HepG2 (cell line): Measurements from ENCODE around the gene ATP6V1F. TPM values are rescaled to one million over a fixed set of nuclear protein-coding genes. Genes with fewer than 3 reads are reported as not detected.

Experiments
- ATAC-seq: fragments of 200-7000 bp; cut with Tn5 transposase; 3 replicates; pipeline ENCODE4 v1.9.1; 2020; ENCODE audit warnings: mild to moderate bottlenecking, moderate library complexity
- BruUV-seq: library from RNA; stranded (reverse); fragments of 400-500 nt; replicated peaks from 2 replicates; lab custom pipeline; 2021; lab: Mats Ljungman, UMichigan
- CTCF ChIA-PET: fragments of 300-600 bp; formaldehyde crosslinking; extraction: SDS; loops from one replicate; lab custom pipeline; 2021; ENCODE audit warnings: low total read pairs, inconsistent platforms, low intra/inter-chr PET ratio; lab: Yijun Ruan, JAX
- POLR2A ChIA-PET: fragments of 350-600 bp; sonication (Branson Sonifier 250); formaldehyde crosslinking; loops from one replicate; lab custom pipeline; 2020; ENCODE audit warnings: antibody characterized with exemption, inconsistent platforms; lab: Yijun Ruan, JAX
- DNase-seq: peaks from one replicate; pipeline ENCODE4 v3.0.0-alpha.2; 2015; ENCODE audit warnings: low spot score
- FAIRE-seq: peaks from 3 replicates; lab custom pipeline; 2011; peaks lifted over from hg19 to GRCh38; lab: Jason Lieb, UNC
- H2AFZ ChIP-seq: one replicate; pipeline ENCODE4 v1.6.1; 2011; ENCODE audit warnings: low read length, inconsistent platforms
- H3K27ac ChIP-seq: fragments of 300-600 bp; 3 replicates; pipeline ENCODE4 v1.8.0; 2011; ENCODE audit warnings: mixed run types, mild to moderate bottlenecking, mixed read lengths, low read length, inconsistent platforms; ENCODE audit not compliant: insufficient read depth; ENCODE audit errors: extremely low read length
- H3K27me3 ChIP-seq, 2 experiments: fragments of 200-600 bp in 1 of 2; 2 replicates in 1 of 2; 3 replicates in 1 of 2; pipeline versions ENCODE4 v1.6.0 to v1.8.0; 2011; ENCODE audit warnings: low read length in 2 of 2, mild to moderate bottlenecking in 2 of 2, moderate library complexity in 2 of 2, inconsistent platforms in 1 of 2; ENCODE audit not compliant: insufficient read depth in 2 of 2, control insufficient read depth in 1 of 2
- H3K36me3 ChIP-seq, 2 experiments: fragments of 200-600 bp in 1 of 2; replicated peaks in 1 of 2; 2 replicates in 1 of 2; 3 replicates in 1 of 2; pipeline versions ENCODE4 v1.5.1 to v1.8.0; 2011; ENCODE audit warnings: low read length in 2 of 2, inconsistent platforms in 1 of 2; ENCODE audit not compliant: insufficient read depth in 2 of 2, control insufficient read depth in 1 of 2
- H3K4me1 ChIP-seq: 2 replicates; pipeline ENCODE4 v1.5.1; 2012; ENCODE audit warnings: low read length, inconsistent platforms; ENCODE audit not compliant: insufficient read depth
- H3K4me2 ChIP-seq: 2 replicates; pipeline ENCODE4 v1.6.0; 2011; ENCODE audit warnings: low read depth, low read length, inconsistent platforms
- H3K4me3 ChIP-seq, 3 experiments: fragments of 200-600 bp in 1 of 3; sonication (generic), shearing (Covaris generic) in 1 of 3; replicated peaks in 1 of 3; 2 replicates each; pipeline ENCODE4 v1.5.1; 2011 to 2016; ENCODE audit warnings: low read length in 3 of 3, inconsistent platforms in 2 of 3, low read depth in 2 of 3, mild to moderate bottlenecking in 2 of 3, control low read depth in 1 of 3, mixed read lengths in 1 of 3; ENCODE audit not compliant: insufficient read depth in 1 of 3
- H3K79me2 ChIP-seq: one replicate; pipeline ENCODE4 v1.6.1; 2011; ENCODE audit warnings: low read length, inconsistent platforms; ENCODE audit not compliant: insufficient read depth
- H3K9ac ChIP-seq: 2 replicates; pipeline ENCODE4 v1.6.0; 2011; ENCODE audit warnings: mild to moderate bottlenecking, low read depth, low read length, inconsistent platforms; ENCODE audit not compliant: insufficient read depth
- H3K9me3 ChIP-seq: 2 replicates; pipeline ENCODE4 v1.5.1; 2012; ENCODE audit warnings: mild to moderate bottlenecking, low read length
- H4K20me1 ChIP-seq: 2 replicates; pipeline ENCODE4 v1.6.0; 2011; ENCODE audit warnings: inconsistent platforms, mild to moderate bottlenecking, low read length, moderate library complexity; ENCODE audit not compliant: insufficient read depth
- HNRNPK ChIP-seq: fragments of 200-400 bp; formaldehyde crosslinking; IDR thresholded peaks from 2 replicates; pipeline ENCODE4 v1.6.1; 2018; ENCODE audit warnings: low read length, low read depth, moderate library complexity, mild to moderate bottlenecking; ENCODE audit not compliant: poor library complexity, severe bottlenecking
- IRF2 ChIP-seq: IDR thresholded peaks from 2 replicates; pipeline ENCODE4 v1.6.1; 2018; ENCODE audit warnings: missing genetic modification reagents, missing compliant biosample characterization
- ISL2 ChIP-seq: sonication (generic); formaldehyde crosslinking; IDR thresholded peaks from 2 replicates; pipeline ENCODE4 v1.5.0; 2020; ENCODE audit warnings: missing genetic modification reagents
- JUND ChIP-seq: sonication (generic); formaldehyde crosslinking; IDR thresholded peaks from 2 replicates; pipeline ENCODE4 v1.8.0; 2022; ENCODE audit warnings: mild to moderate bottlenecking, missing genetic modification reagents
- MTERF4 ChIP-seq: sonication (generic); formaldehyde crosslinking; IDR thresholded peaks from 2 replicates; pipeline ENCODE4 v1.8.0; 2023; ENCODE audit warnings: mild to moderate bottlenecking, missing genetic modification reagents
- MYNN ChIP-seq: sonication (generic); formaldehyde crosslinking; IDR thresholded peaks from 2 replicates; pipeline ENCODE4 v1.4.0; 2020; ENCODE audit warnings: mild to moderate bottlenecking, low read depth, missing genetic modification reagents
- TMF1 ChIP-seq: sonication (generic); formaldehyde crosslinking; IDR thresholded peaks from 2 replicates; pipeline ENCODE4 v1.8.1; 2022; ENCODE audit warnings: low read depth, missing genetic modification reagents
- ZNF224 ChIP-seq: sonication (generic); formaldehyde crosslinking; IDR thresholded peaks from 2 replicates; pipeline ENCODE4 v1.5.0; 2020; ENCODE audit warnings: mild to moderate bottlenecking, missing genetic modification reagents
- ZNF614 ChIP-seq: IDR thresholded peaks from 2 replicates; pipeline ENCODE4 v1.6.1; 2018; ENCODE audit warnings: missing biosample characterization, missing genetic modification reagents, inconsistent platforms, borderline replicate concordance
- ZNF7 ChIP-seq: IDR thresholded peaks from 2 replicates; pipeline ENCODE4 v1.6.1; 2016; ENCODE audit warnings: missing biosample characterization, missing genetic modification reagents
- ZSCAN9 ChIP-seq: IDR thresholded peaks from 2 replicates; pipeline ENCODE4 v1.6.1; 2016; ENCODE audit warnings: borderline replicate concordance
- WGBS: methylation state at CpG from one replicate; pipeline ENCODE4 v1.1.6; 2017; ENCODE audit warnings: low lambda C conversion rate; 5-methylcytosine and 5-hydroxymethylcytosine counted together
- in situ Hi-C: cut with HindIII; loops from 2 replicates; pipeline ENCODE4 v1.10.0; 2017; ENCODE audit warnings: low pct_unique_long_range_greater_than_20kb; ENCODE audit not compliant: extremely low pct_ligation_motif_present
- intact Hi-C: fragments of 100-400 bp; cut with micrococcal nuclease; formaldehyde crosslinking; loops from one replicate; pipeline ENCODE4 v1.10.0; 2022; ENCODE audit not compliant: unreplicated experiment
- polyA plus RNA-seq, 8 experiments: library from polyadenylated mRNA; depleted of rRNA in 3 of 8; stranded (reverse) in 7 of 8; unstranded in 1 of 8; fragments of >200 nt; fragmentation: Illumina TruSeq in 4 of 8; extraction: Trizol in 4 of 8; gene quantifications; 2 replicates each; pipeline versions ENCODE4 v1.2.1 to v1.2.3, GENCODE V29; 2011 to 2016; ENCODE audit warnings: low read depth in 4 of 8, missing spikeins in 1 of 8, mixed read lengths in 1 of 8; ENCODE audit not compliant: insufficient read depth in 1 of 8
- total RNA-seq, 5 experiments: library from RNA; depleted of rRNA; stranded (reverse); fragments of >200 nt; fragmentation: Illumina TruSeq; extraction: Trizol; gene quantifications; 2 replicates each; pipeline ENCODE4 v1.2.3, GENCODE V29; 2016; ENCODE audit warnings: low read depth in 1 of 5
- TF ChIP-seq, protein P1 (sequence below): sonication (generic); formaldehyde crosslinking; IDR thresholded peaks from 2 replicates; pipeline ENCODE4 v1.4.0; 2020; ENCODE audit warnings: mild to moderate bottlenecking, missing genetic modification reagents
- TF ChIP-seq, protein P2 (sequence below): sonication (generic); formaldehyde crosslinking; IDR thresholded peaks from 2 replicates; pipeline ENCODE4 v1.9.0; 2021; ENCODE audit warnings: missing genetic modification reagents, mild to moderate bottlenecking, borderline replicate concordance

Gene ATP6V1F
- total and polyA plus RNA-seq, 2 of the 13 experiments (the other 11 are each of a cell fraction or from before 2014, with no cell fraction given), result 87.2 to 132 TPM

DNA sequence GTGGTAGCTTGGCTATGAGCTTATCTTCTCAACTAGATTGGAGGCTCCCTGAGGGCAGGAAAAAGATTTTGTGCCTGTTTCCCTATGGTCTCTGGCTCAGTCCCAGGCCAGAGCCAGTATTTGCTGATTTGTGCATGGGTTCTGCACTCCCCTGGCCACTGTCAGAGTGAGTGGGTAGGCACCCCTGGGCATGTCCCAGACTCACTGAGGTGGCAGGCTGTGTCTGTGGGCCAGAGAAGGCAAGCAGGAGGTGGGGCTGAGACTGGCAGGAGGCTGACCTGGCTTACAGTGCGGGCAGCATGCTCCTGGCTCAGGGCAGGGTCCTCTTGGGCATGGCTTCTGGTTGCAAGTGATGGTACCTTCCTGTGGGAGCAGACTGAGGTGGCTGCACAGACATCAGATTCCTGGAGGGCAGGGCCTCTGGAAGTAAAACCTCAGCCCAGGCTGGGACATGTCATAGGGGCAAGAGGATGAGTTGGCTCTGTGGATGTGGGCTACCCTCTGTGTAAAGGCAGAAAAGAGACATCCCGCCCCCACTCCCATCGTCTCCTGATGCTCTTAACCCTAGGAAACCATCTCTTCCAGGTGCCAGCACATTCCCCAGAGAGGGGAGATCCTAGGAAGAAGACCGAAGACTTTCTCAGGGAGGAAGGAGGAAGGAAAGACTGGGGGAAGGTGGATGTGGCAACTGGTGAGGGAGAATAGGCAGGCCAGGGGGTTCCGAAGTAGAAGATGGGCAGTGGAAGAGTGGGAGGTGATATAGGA is 43.5 kb downstream of the ATP6V1F start:
- POLR2A ChIA-PET, result no interaction called here
- no peak for DNase-seq
- Histone ChIP-seq H3K4me2 (no peak overlapping the region), H3K27ac (no peak overlapping the region), H3K4me1 (peaks cover 22% of the 10 kb centered on the region), H3K79me2 (no peaks in the 10 kb centered on the region), H3K36me3 (no peaks in the 10 kb centered on the region), H3K9me3 (no peaks in the 10 kb centered on the region), H4K20me1 (no peaks in the 10 kb centered on the region), H3K4me3 (no peak overlapping the region), H2AFZ (no peak overlapping the region), H3K27me3 (peaks cover 0 to 34% of the 10 kb centered on the region in 2 experiments; a peak in 2 of 5 replicates), H3K9ac (no peak overlapping the region)
- intact Hi-C loops, result no loop called here
- TF ChIP-seq TMF1 (CRISPR knock-in tag), result no peak
- no peak for TF ChIP-seq ZSCAN9 (CRISPR knock-in tag)
- TF ChIP-seq, protein P1, sequence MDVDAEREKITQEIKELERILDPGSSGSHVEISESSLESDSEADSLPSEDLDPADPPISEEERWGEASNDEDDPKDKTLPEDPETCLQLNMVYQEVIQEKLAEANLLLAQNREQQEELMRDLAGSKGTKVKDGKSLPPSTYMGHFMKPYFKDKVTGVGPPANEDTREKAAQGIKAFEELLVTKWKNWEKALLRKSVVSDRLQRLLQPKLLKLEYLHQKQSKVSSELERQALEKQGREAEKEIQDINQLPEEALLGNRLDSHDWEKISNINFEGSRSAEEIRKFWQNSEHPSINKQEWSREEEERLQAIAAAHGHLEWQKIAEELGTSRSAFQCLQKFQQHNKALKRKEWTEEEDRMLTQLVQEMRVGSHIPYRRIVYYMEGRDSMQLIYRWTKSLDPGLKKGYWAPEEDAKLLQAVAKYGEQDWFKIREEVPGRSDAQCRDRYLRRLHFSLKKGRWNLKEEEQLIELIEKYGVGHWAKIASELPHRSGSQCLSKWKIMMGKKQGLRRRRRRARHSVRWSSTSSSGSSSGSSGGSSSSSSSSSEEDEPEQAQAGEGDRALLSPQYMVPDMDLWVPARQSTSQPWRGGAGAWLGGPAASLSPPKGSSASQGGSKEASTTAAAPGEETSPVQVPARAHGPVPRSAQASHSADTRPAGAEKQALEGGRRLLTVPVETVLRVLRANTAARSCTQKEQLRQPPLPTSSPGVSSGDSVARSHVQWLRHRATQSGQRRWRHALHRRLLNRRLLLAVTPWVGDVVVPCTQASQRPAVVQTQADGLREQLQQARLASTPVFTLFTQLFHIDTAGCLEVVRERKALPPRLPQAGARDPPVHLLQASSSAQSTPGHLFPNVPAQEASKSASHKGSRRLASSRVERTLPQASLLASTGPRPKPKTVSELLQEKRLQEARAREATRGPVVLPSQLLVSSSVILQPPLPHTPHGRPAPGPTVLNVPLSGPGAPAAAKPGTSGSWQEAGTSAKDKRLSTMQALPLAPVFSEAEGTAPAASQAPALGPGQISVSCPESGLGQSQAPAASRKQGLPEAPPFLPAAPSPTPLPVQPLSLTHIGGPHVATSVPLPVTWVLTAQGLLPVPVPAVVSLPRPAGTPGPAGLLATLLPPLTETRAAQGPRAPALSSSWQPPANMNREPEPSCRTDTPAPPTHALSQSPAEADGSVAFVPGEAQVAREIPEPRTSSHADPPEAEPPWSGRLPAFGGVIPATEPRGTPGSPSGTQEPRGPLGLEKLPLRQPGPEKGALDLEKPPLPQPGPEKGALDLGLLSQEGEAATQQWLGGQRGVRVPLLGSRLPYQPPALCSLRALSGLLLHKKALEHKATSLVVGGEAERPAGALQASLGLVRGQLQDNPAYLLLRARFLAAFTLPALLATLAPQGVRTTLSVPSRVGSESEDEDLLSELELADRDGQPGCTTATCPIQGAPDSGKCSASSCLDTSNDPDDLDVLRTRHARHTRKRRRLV (CRISPR knock-in tag), result no peak
- TF ChIP-seq IRF2 (CRISPR knock-in tag), result no peak
- TF ChIP-seq ZNF614 (CRISPR knock-in tag), result no peak
- TF ChIP-seq ZNF224 (CRISPR knock-in tag), result no peak
- TF ChIP-seq ISL2, result no peak
- TF ChIP-seq MYNN (CRISPR knock-in tag), result no peak
- no peak for TF ChIP-seq MTERF4 (CRISPR knock-in tag)
- no peak for TF ChIP-seq JUND
- no peak for TF ChIP-seq ZNF7 (CRISPR knock-in tag)
- TF ChIP-seq, protein P2, sequence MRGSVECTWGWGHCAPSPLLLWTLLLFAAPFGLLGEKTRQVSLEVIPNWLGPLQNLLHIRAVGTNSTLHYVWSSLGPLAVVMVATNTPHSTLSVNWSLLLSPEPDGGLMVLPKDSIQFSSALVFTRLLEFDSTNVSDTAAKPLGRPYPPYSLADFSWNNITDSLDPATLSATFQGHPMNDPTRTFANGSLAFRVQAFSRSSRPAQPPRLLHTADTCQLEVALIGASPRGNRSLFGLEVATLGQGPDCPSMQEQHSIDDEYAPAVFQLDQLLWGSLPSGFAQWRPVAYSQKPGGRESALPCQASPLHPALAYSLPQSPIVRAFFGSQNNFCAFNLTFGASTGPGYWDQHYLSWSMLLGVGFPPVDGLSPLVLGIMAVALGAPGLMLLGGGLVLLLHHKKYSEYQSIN (CRISPR knock-in tag), result no peak
- no peak for TF ChIP-seq HNRNPK
- no peak for ATAC-seq
- no peak for FAIRE-seq
- CTCF ChIA-PET, result interaction anchor here (1.2 to 3.1 kb wide), 2 partner anchors 185 kb away, joined by 5 to 27 read pairs; no protein-coding TSS in a partner anchor
- in situ Hi-C loops, result loop anchor here (5.0 kb wide), 2 partner anchors 41 to 186 kb away; no protein-coding TSS in a partner anchor
- WGBS, result 42% methylated on average over 5 of the region's 5 CpGs
- no TSS peak for BruUV-seq
